Spleen (tissue), 3 donors: Measurements from ENCODE around the gene USP17L28.
"Not testable (repeated sequence)": the region's sequence is repeated elsewhere in the genome, so short reads cannot be mapped to it uniquely, and the experiment has no call there.

Experiments used
- POLR2A ChIP-seq, 3 donors: fragments of 450-650 bp; IDR thresholded peaks; one replicate each; pipeline ENCODE4 v1.5.1; 2017; ENCODE audit warnings: antibody characterized with exemption in 3 of 3, mild to moderate bottlenecking in 1 of 3
- POLR2AphosphoS5 ChIP-seq, 3 donors: sonication (generic); formaldehyde crosslinking; IDR thresholded peaks; one replicate each; pipeline ENCODE4 v1.5.1; 2017; ENCODE audit warnings: antibody characterized with exemption in 3 of 3

DNA sequence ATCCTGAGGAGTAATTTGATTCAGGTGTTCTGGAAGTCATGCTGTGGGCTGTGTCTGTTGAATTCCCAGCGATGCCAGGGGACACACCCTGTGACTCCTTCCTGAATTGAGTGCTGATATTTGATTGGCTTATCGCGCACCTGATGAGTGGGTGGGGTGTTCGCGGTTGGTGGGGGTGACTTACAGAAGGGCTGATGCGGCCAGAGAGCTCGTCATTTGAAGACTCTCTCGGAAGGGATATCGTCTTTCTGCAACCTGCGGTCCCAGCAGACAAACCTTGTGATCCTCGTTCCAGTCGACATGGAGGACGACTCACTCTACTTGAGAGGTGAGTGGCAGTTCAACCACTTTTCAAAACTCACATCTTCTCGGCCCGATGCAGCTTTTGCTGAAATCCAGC, 14.3 kb upstream of the USP17L28 start, which contains the start of gene USP17L26:
- TF ChIP-seq POLR2A, POLR2AphosphoS5 (IDR thresholded peaks at IDR 0.05): not testable (repeated sequence)
